Urinary bladder (tissue), 4 donors: ENCODE measurements around the gene SAMD8. TPM values are rescaled to one million over a fixed set of nuclear protein-coding genes. Genes with fewer than 3 reads are reported as not detected.
"Not testable (repeated sequence)": the region's sequence is repeated elsewhere in the genome, so short reads cannot be mapped to it uniquely, and the experiment has no call there.

ENCODE experiments used
- DNase-seq: peaks from one replicate; pipeline ENCODE4 v3.0.0-alpha.2; 2015; ENCODE audit errors: extremely low spot score
- H3K27ac ChIP-seq: one replicate; pipeline ENCODE4 v1.5.1; 2013; ENCODE audit warnings: low read depth, mild to moderate bottlenecking, moderate library complexity
- H3K36me3 ChIP-seq: one replicate; pipeline ENCODE4 v1.6.1; 2013; ENCODE audit warnings: mild to moderate bottlenecking, moderate library complexity; ENCODE audit not compliant: insufficient read depth
- H3K4me1 ChIP-seq: one replicate; pipeline ENCODE4 v1.6.1; 2013; ENCODE audit warnings: mild to moderate bottlenecking, moderate library complexity; ENCODE audit not compliant: insufficient read depth
- H3K4me3 ChIP-seq: one replicate; pipeline ENCODE4 v1.5.1; 2013; ENCODE audit warnings: low read depth, low read length
- WGBS: extraction: QIAGEN DNeasy Blood & Tissue Kit; methylation state at CpG from one replicate; pipeline ENCODE4 v1.1.7; 2013; 5-methylcytosine and 5-hydroxymethylcytosine counted together
- polyA plus RNA-seq: library from polyadenylated mRNA; stranded (reverse); fragments of 200-250 nt; gene quantifications from one replicate; pipeline ENCODE4 v1.2.3, GENCODE V29; 2013
- total RNA-seq: library from RNA; depleted of rRNA; stranded (reverse); fragments of >200 nt; gene quantifications from one replicate; pipeline ENCODE4 v1.2.3, GENCODE V29; 2014
- donor health status: healthy with polysubstance abuse.
- donor health status: healthy.

The SAMD8 gene
- total and polyA plus RNA-seq, 2 donors = 12.0 to 42.2 TPM

GRCh38 chr10:75106891-75107290 is 4.6 kb upstream of the SAMD8 start:
- H3K4me3 ChIP-seq, H3K27ac ChIP-seq: not testable (repeated sequence)

GRCh38 chr10:75107756-75108683 is 3.4 kb upstream of the SAMD8 start:
- WGBS = 85% methylated on average over 25 of the region's 25 CpGs
- Histone ChIP-seq H3K4me1 (no peaks in the 10 kb centered on the region), H3K27ac (no peak overlapping the region), H3K36me3 (no peaks in the 10 kb centered on the region), H3K4me3 (no peak overlapping the region)
- no peak for DNase-seq

More at GRCh38 chr10:75106891-75107290, 4.6 kb upstream of the SAMD8 start:
- 97% methylated on average over 9 of the region's 9 CpGs for WGBS
- not testable (repeated sequence) for H3K36me3 ChIP-seq, DNase-seq, H3K4me1 ChIP-seq

GRCh38 chr10:75108684-75109458 is 2.6 kb upstream of the SAMD8 start:
- no peaks in the 10 kb centered on the region for H3K36me3 ChIP-seq
- no peak overlapping the region for H3K4me3 ChIP-seq
- no peak overlapping the region for H3K27ac ChIP-seq

GRCh38 chr10:75109459-75109778 is 2.0 kb upstream of the SAMD8 start:
- 85% methylated on average over 1 of the region's 1 CpG for WGBS
- Histone ChIP-seq H3K36me3 (no peaks in the 10 kb centered on the region), H3K27ac (no peak overlapping the region), H3K4me3 (no peak overlapping the region), H3K4me1 (no peaks in the 10 kb centered on the region)
- no peak for DNase-seq

More at GRCh38 chr10:75108684-75109458, 2.6 kb upstream of the SAMD8 start:
- 66% methylated on average over 10 of the region's 10 CpGs for WGBS
- H3K4me1 ChIP-seq = no peaks in the 10 kb centered on the region
- DNase-seq = no peak

GRCh38 chr10:75110006-75110632 is 1.3 kb upstream of the SAMD8 start:
- no peak overlapping the region for H3K4me3 ChIP-seq
- H3K27ac ChIP-seq = no peak overlapping the region
- DNase-seq = no peak
- H3K36me3 ChIP-seq = no peaks in the 10 kb centered on the region
- no peaks in the 10 kb centered on the region for H3K4me1 ChIP-seq
- WGBS = 95% methylated on average over 8 of the region's 8 CpGs

GRCh38 chr10:75111907-75112679 is 637 bp downstream of the SAMD8 start:
- Histone ChIP-seq H3K4me1 (no peaks in the 10 kb centered on the region), H3K27ac (peak overlapping the region; percentile 97), H3K36me3 (no peaks in the 10 kb centered on the region), H3K4me3 (peak overlapping the region; percentile 76)
- no peak for DNase-seq
- WGBS = 1% methylated on average over 23 of the region's 23 CpGs

GRCh38 chr10:75115137-75115536 is 3.7 kb downstream of the SAMD8 start:
- peak overlapping the region; percentile 2 for H3K27ac ChIP-seq
- no peaks in the 10 kb centered on the region for H3K36me3 ChIP-seq
- no peak overlapping the region for H3K4me3 ChIP-seq
- 57% methylated on average over 2 of the region's 2 CpGs for WGBS
- H3K4me1 ChIP-seq = no peaks in the 10 kb centered on the region
- DNase-seq = no peak

GRCh38 chr10:75116941-75117775 is 5.7 kb downstream of the SAMD8 start:
- WGBS = 90% methylated on average over 15 of the region's 15 CpGs
- not testable (repeated sequence) for H3K27ac ChIP-seq, DNase-seq, H3K4me1 ChIP-seq, H3K4me3 ChIP-seq, H3K36me3 ChIP-seq

GRCh38 chr10:75117995-75118394 is 6.5 kb downstream of the SAMD8 start:
- WGBS = 63% methylated on average over 3 of the region's 3 CpGs
- no peak for DNase-seq
- Histone ChIP-seq H3K4me3 (no peak overlapping the region), H3K4me1 (no peaks in the 10 kb centered on the region), H3K27ac (no peak overlapping the region), H3K36me3 (no peaks in the 10 kb centered on the region)

GRCh38 chr10:75119444-75120066 is 8.1 kb downstream of the SAMD8 start:
- not testable (repeated sequence) for DNase-seq, H3K4me1 ChIP-seq, H3K27ac ChIP-seq, H3K36me3 ChIP-seq, H3K4me3 ChIP-seq
- 87% methylated on average over 15 of the region's 15 CpGs for WGBS

GRCh38 chr10:75121322-75121721 is 9.9 kb downstream of the SAMD8 start:
- no peak overlapping the region for H3K27ac ChIP-seq
- H3K4me3 ChIP-seq = no peak overlapping the region
- H3K4me1 ChIP-seq = no peaks in the 10 kb centered on the region
- WGBS = 12% methylated on average over 1 of the region's 1 CpG
- no peaks in the 10 kb centered on the region for H3K36me3 ChIP-seq
- no peak for DNase-seq

GRCh38 chr10:75122505-75122904 is 11.0 kb downstream of the SAMD8 start:
- Histone ChIP-seq H3K36me3 (no peaks in the 10 kb centered on the region), H3K4me1 (no peaks in the 10 kb centered on the region), H3K27ac (no peak overlapping the region), H3K4me3 (no peak overlapping the region)
- DNase-seq = no peak
- WGBS = 92% methylated on average over 4 of the region's 4 CpGs
